Memory B cell (primary cell): ENCODE results near the gene TRAPPC3.
A peak's percentile ranks its signal among the peaks of the same experiment; 100 is the strongest.

ENCODE experiments used
- ATAC-seq: fragments of 150-1000 bp; cut with Tn5 transposase; 2 replicates; pipeline ENCODE4 v1.10.0; 2021; ENCODE audit warnings: low read depth, mild to moderate bottlenecking, moderate library complexity
- DNase-seq, 2 donors: peaks; one replicate each; pipeline ENCODE4 v3.0.0; 2022; ENCODE audit warnings: low spot score in 2 of 2
- H3K27ac Mint-ChIP-seq: one replicate; pipeline ENCODE4 v1.8.0; 2022; ENCODE audit warnings: mild to moderate bottlenecking, moderate library complexity, mixed read lengths
- H3K27me3 Mint-ChIP-seq: one replicate; pipeline ENCODE4 v1.8.0; 2022; ENCODE audit warnings: mixed read lengths
- H3K36me3 Mint-ChIP-seq: one replicate; pipeline ENCODE4 v1.8.0; 2022; ENCODE audit warnings: mild to moderate bottlenecking, mixed read lengths
- H3K4me1 Mint-ChIP-seq: one replicate; pipeline ENCODE4 v1.8.0; 2022; ENCODE audit warnings: mixed read lengths
- H3K4me3 Mint-ChIP-seq: one replicate; pipeline ENCODE4 v1.8.0; 2022; ENCODE audit warnings: mild to moderate bottlenecking, moderate library complexity, mixed read lengths
- H3K9me3 Mint-ChIP-seq: one replicate; pipeline ENCODE4 v1.8.0; 2022; ENCODE audit warnings: mixed read lengths

TRAPPC3 gene

DNA sequence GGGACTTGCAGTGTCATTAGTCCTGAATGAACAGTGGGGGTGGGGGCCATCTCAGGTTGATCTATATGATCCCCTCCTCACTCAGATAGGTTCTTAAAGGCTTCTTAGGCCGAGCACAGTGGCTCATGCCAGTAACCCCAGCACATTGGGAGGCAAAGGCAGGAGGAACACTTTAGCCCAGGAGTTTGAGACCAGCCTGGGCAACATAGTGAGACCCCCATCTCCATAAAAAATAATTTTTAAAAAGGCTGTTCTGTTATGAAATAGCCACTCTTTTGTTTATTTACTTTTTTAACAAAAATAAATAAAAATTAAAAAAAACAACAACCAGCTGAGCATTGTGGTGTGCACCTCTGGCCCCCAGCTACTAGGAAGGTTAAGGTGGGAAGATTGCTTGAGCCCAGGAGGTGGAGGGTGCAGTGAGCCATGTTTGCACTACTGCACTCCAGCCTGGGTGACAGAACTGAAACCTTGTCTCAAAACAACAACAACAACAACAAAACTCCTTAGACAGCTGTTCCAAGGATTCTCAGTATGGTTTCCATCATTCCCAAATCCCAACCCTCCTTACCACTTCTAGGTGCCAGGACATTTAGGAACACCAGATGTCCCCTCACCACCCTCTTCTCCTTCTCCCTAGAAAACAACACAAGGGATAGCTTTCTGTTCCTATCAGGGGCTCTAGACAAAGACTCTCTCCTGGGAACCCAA lies 2.0 kb upstream of the TRAPPC3 start:
- Mint-ChIP-seq H3K4me1 (peaks cover 29% of the 10 kb centered on the region), H3K36me3 (peaks cover 2% of the 10 kb centered on the region), H3K4me3 (peak overlapping the region; percentile 96), H3K27ac (peak overlapping the region; percentile 96), H3K9me3 (no peaks in the 10 kb centered on the region), H3K27me3 (no peaks in the 10 kb centered on the region)
- ATAC-seq (no peak), DNase-seq (no peak)

DNA sequence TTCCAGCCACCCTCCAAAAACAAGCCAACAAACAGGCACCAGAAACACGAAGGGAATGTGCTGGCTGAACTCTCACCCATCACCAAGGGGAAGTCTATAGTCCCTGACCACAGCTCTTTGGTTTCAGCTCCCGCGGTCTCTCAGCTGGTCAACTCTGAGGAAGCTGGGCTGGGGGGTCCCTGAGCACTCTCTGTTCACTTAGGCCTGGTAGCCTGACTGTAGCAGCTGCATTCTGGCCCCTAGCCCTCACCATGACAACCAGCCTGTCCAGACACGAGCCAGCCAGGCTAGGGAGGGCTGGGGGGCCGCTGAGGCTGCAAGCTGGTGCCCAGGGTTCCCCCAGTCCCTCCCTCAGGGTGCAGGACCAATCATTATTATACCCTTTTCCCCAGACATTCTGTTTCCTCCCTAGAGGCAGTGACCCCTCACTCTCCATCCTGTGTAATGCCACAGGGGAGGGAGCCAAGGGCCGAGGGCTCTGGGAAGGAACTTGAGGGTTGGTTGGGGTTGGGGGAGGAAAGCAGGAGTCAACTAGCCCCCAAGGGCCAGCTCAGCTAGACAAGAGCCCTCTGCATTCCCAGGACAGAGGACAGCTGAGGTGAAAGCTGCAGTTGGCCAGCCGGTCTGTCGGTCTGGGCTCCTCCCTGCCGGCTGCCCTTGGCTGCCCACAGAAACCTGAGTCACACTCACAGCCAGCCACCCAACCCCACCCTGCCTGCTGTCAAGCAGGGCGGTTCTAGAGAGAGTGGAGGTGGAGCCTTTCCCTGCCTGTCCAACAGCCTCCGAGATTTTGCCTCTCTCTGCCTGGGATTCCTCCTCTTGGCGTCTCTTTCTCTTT lies 1.2 kb upstream of the TRAPPC3 start:
- H3K27ac Mint-ChIP-seq, result peak overlapping the region; percentile 96
- peak overlapping the region; percentile 96 for H3K4me3 Mint-ChIP-seq
- H3K4me1 Mint-ChIP-seq, result peaks cover 29% of the 10 kb centered on the region
- H3K27me3 Mint-ChIP-seq, result no peaks in the 10 kb centered on the region
- DNase-seq (peak in 1 of 2 donors; percentile 52), ATAC-seq (peak; percentile 12)
- H3K9me3 Mint-ChIP-seq, result no peaks in the 10 kb centered on the region
- peaks cover 2% of the 10 kb centered on the region for H3K36me3 Mint-ChIP-seq

DNA sequence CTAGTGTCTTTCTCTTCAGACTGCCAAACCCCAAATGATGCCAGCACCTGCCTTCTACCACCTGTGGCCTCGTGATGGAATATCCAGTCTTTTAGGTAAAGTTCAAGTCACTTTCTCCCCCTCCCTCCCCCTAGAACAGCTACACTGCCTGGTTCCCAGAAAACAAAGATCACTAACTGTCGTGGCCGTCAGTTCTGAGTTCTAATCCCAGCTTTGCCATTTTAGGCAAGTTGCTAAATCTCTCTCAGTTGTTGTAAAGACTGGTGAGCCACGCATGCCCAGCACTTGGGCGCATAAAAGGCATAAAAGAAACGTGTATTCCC lies 648 bp upstream of the TRAPPC3 start:
- no peaks in the 10 kb centered on the region for H3K27me3 Mint-ChIP-seq
- H3K27ac Mint-ChIP-seq, result peak overlapping the region; percentile 96
- H3K4me3 Mint-ChIP-seq, result peak overlapping the region; percentile 96
- peaks cover 29% of the 10 kb centered on the region for H3K4me1 Mint-ChIP-seq
- no peak for DNase-seq
- H3K9me3 Mint-ChIP-seq, result no peaks in the 10 kb centered on the region
- H3K36me3 Mint-ChIP-seq, result peaks cover 2% of the 10 kb centered on the region
- no peak for ATAC-seq

DNA sequence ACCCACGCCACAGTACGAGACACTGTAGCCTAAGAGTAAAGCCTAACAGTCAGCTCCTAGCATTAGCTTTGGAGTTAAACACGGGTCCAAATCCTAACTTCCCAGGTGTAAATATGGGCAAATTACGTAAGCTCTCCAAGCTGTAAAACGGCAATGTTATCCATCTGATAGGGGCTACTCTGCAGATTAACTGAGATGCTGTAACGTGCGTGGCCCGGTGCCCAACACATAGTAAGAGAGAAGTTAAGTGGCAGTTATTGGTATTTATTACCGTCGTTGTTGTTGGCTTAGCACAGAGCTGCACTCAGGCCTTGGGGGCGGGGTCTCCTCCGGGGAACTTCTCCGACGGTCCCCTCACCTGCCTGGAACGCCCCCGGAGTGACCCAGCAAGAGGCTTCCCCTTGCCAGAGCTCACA lies 457 bp downstream of the TRAPPC3 start:
- Mint-ChIP-seq H3K4me1 (peaks cover 26% of the 10 kb centered on the region), H3K36me3 (peaks cover 2% of the 10 kb centered on the region), H3K4me3 (peak overlapping the region; percentile 96), H3K27ac (peak overlapping the region; percentile 96), H3K9me3 (no peaks in the 10 kb centered on the region), H3K27me3 (no peaks in the 10 kb centered on the region)
- no peak for DNase-seq
- peak; percentile 15 for ATAC-seq

DNA sequence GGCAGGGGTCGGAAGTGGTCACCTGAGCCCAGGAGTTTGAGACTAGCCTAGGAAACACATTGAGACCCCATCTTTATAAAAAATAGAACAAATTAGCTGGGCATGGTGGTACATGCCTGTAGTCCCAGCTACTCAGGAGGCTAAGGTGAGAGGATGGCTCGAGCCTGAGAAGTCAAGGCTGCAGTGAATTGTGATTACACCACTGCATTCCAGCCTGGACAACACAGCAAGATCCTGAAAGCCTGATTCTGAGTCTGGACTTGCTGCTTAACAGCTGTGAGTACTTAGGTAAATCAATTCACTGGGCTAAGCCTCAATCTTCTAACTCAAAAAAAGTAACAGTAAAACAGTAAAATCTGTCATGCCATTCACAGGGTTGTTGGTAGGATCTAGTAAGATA lies 4.9 kb downstream of the TRAPPC3 start:
- DNase-seq, result no peak
- Mint-ChIP-seq H3K27ac (no peak overlapping the region), H3K4me3 (no peak overlapping the region), H3K36me3 (peaks cover 9% of the 10 kb centered on the region), H3K4me1 (peaks cover 19% of the 10 kb centered on the region), H3K9me3 (no peaks in the 10 kb centered on the region), H3K27me3 (no peaks in the 10 kb centered on the region)
- ATAC-seq, result no peak

DNA sequence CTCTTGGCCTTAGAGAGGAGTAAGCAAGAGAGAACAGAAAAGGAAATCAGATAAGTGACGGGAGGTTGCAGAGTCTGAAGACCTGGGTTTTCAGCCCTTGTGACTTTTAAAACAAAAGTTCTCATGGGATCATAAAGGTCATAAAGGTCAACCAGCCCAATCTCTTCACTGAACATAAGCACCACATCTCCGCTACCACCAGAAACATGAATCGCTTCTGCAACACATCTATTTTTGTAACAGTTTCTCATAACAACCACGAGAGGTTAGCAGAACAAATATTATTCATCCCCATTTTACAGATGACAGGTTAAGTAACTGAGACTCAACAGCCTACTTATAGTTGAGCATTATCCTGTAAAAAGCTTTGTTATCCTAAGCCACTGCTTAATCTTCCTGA lies 5.9 kb downstream of the TRAPPC3 start:
- Mint-ChIP-seq H3K4me1 (peaks cover 19% of the 10 kb centered on the region), H3K36me3 (peaks cover 12% of the 10 kb centered on the region), H3K27ac (no peak overlapping the region), H3K9me3 (no peaks in the 10 kb centered on the region), H3K27me3 (no peaks in the 10 kb centered on the region), H3K4me3 (no peak overlapping the region)
- DNase-seq (no peak), ATAC-seq (no peak)

DNA sequence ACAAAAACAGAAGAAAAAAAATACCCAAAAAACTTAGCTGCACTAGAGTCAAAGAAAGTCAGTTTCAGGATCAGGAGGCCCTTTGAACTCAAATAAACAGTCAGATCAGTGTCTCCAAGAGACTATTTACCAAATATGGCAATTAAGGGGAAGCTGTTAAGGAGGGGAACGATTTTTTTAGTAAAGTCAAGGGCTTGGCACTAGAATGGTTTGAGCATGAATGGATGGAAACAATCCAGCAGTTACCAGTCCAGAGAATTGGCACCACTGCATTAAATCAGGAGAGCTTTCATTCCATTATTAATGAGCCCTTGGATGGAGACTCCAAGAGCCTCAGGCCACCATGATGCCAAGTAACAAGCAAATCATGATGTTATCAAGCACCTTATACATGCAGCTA lies 7.2 kb downstream of the TRAPPC3 start:
- Mint-ChIP-seq H3K9me3 (no peaks in the 10 kb centered on the region), H3K27me3 (no peaks in the 10 kb centered on the region), H3K27ac (no peak overlapping the region), H3K4me1 (peaks cover 13% of the 10 kb centered on the region), H3K36me3 (peaks cover 19% of the 10 kb centered on the region), H3K4me3 (no peak overlapping the region)
- ATAC-seq (no peak), DNase-seq (no peak)

DNA sequence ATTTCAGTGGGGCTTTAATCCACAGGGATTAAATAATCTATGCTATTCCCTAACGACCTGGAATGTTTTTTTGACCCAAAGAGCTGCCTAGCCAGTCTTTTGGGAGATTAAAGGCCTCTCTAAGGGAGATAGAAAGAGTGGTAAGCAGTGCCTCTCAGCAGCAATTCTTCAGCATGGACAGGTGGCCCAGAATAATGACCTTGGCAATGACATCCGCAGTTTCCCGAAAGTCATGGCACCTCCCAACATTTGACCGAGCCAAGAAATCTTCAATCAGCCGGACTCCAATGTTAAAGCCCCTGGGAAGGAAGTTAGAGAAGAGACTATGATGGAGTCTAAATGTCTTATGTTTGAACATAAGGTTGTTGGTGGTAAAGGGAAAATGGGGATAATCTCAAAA lies 9.8 kb downstream of the TRAPPC3 start:
- Mint-ChIP-seq H3K27ac (no peak overlapping the region), H3K27me3 (no peaks in the 10 kb centered on the region), H3K4me1 (peaks cover 13% of the 10 kb centered on the region), H3K4me3 (no peak overlapping the region), H3K36me3 (peaks cover 19% of the 10 kb centered on the region), H3K9me3 (no peaks in the 10 kb centered on the region)
- DNase-seq, result no peak
- ATAC-seq, result no peak

DNA sequence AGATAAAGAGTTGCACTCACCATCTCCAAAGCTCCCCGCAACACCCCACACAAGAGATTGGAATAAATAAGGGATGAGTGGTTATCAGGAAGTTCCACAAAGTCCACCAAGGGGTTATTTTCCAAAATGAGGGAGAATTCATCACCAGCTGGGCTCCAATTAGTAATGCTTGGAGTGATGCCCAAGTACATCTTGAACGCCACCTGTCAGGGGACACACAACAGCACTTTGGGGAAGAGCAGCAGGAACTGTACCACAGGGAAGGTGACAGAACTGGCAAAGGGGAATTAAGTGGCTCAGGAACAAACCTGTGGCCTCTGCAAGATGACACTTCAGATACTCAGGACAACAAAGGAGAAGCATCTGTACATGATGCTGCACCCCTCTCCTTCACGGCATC lies 11.5 kb downstream of the TRAPPC3 start:
- Mint-ChIP-seq H3K36me3 (peaks cover 18% of the 10 kb centered on the region), H3K9me3 (no peaks in the 10 kb centered on the region), H3K27ac (no peak overlapping the region), H3K27me3 (no peaks in the 10 kb centered on the region), H3K4me3 (no peak overlapping the region), H3K4me1 (peaks cover 5% of the 10 kb centered on the region)
- DNase-seq, result no peak
- ATAC-seq, result no peak

DNA sequence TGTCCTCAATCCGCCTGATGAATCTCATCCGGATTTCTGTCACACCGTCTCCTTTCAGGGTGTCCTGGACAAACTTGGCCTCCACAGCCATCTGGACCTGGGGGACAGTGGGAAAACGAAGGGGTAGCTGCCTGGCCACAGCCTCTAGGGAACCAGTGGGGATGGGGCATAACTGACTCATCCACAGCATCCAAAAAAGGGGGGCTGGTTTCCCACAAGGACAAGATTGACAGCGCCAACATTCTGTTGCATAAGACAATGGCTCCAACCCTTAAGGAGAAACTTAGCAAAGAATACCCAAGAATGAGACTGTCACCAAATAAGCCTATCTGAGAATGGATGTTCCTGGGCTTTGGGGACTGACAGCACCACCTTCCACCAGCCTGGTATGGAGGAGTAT lies 12.1 kb downstream of the TRAPPC3 start:
- no peaks in the 10 kb centered on the region for H3K27me3 Mint-ChIP-seq
- H3K4me1 Mint-ChIP-seq, result peaks cover 5% of the 10 kb centered on the region
- H3K9me3 Mint-ChIP-seq, result no peaks in the 10 kb centered on the region
- no peak for DNase-seq
- no peak for ATAC-seq
- no peak overlapping the region for H3K27ac Mint-ChIP-seq
- peaks cover 18% of the 10 kb centered on the region for H3K36me3 Mint-ChIP-seq
- no peak overlapping the region for H3K4me3 Mint-ChIP-seq

DNA sequence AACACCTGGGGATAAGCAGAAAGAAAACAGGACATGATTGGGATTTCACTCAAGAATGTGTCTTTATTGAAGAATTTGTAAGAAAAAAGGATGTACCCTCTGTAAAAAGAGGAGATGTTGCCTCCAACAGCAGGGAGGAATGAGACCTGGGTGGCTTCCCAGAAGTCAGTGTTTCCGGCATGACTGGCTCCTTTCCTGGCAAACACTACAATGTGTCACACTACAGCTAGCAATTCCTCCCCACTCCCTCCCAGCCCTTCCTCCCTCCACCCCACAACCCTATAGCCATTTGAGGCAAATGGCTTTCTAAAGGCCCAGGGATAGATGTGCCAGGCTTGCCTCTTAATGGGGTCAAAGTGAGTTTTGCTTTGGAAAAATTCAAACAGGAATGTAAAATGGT lies 12.8 kb downstream of the TRAPPC3 start:
- Mint-ChIP-seq H3K27me3 (no peaks in the 10 kb centered on the region), H3K36me3 (peaks cover 18% of the 10 kb centered on the region), H3K4me1 (peaks cover 3% of the 10 kb centered on the region), H3K4me3 (no peak overlapping the region), H3K9me3 (no peaks in the 10 kb centered on the region), H3K27ac (no peak overlapping the region)
- ATAC-seq (no peak), DNase-seq (no peak)

DNA sequence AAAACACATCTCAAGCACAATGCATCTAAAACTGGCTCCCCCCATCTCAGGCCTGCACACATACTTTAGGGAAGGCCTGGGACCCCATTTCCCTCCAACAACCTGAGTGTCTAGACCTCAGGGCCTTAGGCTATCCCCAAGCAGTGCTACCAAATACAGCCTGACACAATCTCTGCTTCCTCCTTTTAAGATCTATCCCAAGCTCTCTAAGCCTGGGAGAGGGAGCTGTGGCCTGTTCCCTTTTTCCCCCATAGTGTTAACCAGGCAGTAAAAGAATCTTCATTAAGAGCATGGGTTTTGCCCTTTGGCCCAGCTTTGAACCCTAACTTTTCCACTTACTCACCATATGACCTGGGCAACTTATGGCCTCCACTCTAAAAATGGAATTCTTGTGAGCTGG lies 13.5 kb downstream of the TRAPPC3 start:
- ATAC-seq (no peak), DNase-seq (no peak)
- Mint-ChIP-seq H3K36me3 (peaks cover 18% of the 10 kb centered on the region), H3K4me3 (no peak overlapping the region), H3K27me3 (no peaks in the 10 kb centered on the region), H3K4me1 (no peaks in the 10 kb centered on the region), H3K27ac (no peak overlapping the region), H3K9me3 (no peaks in the 10 kb centered on the region)

DNA sequence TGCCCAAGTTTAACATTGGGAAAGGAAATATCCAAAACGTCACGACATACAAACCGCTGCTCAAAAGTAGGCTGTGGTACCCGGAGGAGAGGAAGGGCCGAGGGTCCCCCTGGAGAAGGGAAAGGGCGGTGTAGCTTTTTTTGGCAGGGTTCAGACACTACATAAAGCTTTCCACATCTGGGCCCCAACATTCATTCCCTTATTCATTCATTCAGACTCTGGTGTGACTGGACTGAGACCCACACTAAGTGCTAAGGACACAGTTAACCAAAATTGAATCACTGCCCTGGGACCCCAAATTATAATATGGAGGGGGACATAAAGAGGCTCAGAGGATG lies 14.0 kb downstream of the TRAPPC3 start:
- no peaks in the 10 kb centered on the region for H3K9me3 Mint-ChIP-seq
- H3K27ac Mint-ChIP-seq, result no peak overlapping the region
- no peak for ATAC-seq
- H3K27me3 Mint-ChIP-seq, result no peaks in the 10 kb centered on the region
- no peak for DNase-seq
- no peak overlapping the region for H3K4me3 Mint-ChIP-seq
- no peaks in the 10 kb centered on the region for H3K4me1 Mint-ChIP-seq
- H3K36me3 Mint-ChIP-seq, result peaks cover 18% of the 10 kb centered on the region

DNA sequence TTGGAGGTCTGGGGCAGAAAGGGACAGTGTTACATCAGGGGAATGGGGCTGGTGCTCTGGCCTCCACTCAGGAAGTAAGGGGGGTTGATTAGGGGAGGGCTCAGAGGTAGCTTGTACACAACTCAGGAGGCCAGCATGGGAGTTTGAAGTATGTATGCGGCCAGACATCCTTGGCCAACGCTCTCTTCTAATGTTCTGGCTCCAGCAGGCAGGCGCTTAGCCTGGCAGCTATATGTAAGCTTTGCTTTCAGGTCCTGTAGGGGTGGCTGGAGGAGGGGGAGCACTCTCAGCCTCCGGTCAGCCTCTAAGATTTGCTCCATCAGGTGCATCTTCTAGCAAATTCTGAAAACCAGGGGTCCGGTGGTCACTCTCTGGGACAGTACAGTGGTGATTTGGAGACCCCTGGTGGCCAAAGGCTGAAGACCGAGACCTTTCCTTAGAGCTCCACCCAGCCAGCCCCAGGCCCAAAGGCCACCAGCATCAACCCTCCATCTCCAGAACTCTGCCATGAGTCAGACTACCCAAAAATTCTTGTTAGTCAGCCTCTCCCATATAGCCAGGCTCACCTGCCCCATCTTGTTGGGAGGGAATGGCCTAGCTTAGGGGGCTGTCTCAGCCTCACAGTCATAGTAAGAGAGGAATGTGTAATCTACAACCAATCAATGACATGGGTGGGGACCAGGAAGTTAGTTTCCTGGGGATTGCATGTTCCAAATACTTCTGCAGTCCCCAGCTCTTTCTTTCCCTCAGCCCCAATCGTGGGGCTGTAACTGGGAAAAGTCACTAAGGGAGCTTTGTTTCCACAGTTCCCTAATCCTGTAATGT lies 14.6 kb downstream of the TRAPPC3 start:
- no peak overlapping the region for H3K4me3 Mint-ChIP-seq
- no peaks in the 10 kb centered on the region for H3K27me3 Mint-ChIP-seq
- ATAC-seq (peak; percentile 55), DNase-seq (no peak)
- no peaks in the 10 kb centered on the region for H3K4me1 Mint-ChIP-seq
- no peaks in the 10 kb centered on the region for H3K9me3 Mint-ChIP-seq
- H3K36me3 Mint-ChIP-seq, result peaks cover 15% of the 10 kb centered on the region
- no peak overlapping the region for H3K27ac Mint-ChIP-seq
